GM23338 (cell line): ENCODE measurements around the gene OLFML1.

ENCODE experiments used
- POLR2AphosphoS5 ChIP-seq: IDR thresholded peaks from 2 replicates; pipeline ENCODE4 v1.6.1; 2016; ENCODE audit warnings: antibody characterized with exemption, low read depth
- TF ChIP-seq, protein P1 (sequence below), 2 experiments: fragments of 200-600 bp in 1 of 2; sonication (generic) in 1 of 2; conservative IDR thresholded peaks; 2 replicates each; pipeline versions ENCODE4 v1.5.1 to v1.6.1; 2016 to 2017; ENCODE audit warnings: antibody characterized with exemption in 2 of 2, low read depth in 2 of 2, mild to moderate bottlenecking in 2 of 2, moderate library complexity in 1 of 2

DNA sequence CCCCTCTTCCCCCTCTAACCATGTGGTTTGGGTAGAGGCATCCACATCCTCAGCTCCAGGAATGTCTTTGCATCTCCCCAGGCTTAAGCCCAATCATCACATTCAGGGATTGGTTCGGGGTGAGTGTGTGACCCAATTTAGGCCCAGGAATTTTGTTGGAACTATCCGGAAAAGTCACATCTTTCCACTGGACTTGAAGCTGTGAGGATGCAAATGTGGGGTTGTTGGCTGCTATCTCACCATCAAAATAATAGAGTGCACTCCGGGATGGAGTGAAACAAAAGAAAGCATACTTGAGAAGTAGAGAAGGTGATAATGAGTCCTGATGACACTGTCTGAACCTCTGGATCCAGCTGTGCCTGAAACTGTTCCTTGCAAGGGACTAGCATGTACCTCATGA lies 33.8 kb upstream of the OLFML1 start:
- TF ChIP-seq, protein P1, sequence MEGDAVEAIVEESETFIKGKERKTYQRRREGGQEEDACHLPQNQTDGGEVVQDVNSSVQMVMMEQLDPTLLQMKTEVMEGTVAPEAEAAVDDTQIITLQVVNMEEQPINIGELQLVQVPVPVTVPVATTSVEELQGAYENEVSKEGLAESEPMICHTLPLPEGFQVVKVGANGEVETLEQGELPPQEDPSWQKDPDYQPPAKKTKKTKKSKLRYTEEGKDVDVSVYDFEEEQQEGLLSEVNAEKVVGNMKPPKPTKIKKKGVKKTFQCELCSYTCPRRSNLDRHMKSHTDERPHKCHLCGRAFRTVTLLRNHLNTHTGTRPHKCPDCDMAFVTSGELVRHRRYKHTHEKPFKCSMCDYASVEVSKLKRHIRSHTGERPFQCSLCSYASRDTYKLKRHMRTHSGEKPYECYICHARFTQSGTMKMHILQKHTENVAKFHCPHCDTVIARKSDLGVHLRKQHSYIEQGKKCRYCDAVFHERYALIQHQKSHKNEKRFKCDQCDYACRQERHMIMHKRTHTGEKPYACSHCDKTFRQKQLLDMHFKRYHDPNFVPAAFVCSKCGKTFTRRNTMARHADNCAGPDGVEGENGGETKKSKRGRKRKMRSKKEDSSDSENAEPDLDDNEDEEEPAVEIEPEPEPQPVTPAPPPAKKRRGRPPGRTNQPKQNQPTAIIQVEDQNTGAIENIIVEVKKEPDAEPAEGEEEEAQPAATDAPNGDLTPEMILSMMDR (conservative IDR thresholded peaks at IDR 0.05; ENCODE audit: low read depth in 2 of 2) = no peak
- TF ChIP-seq POLR2AphosphoS5 = no peak
